ENCODE data around the gene NELFCD. TPM values are rescaled to one million over a fixed set of nuclear protein-coding genes. Genes with fewer than 3 reads are reported as not detected.

NELFCD gene
- total RNA-seq, 3 donors from 2014 or later, result 47.9 to 51.7 (median 50.0) TPM

- peaks cover 10% of the 10 kb centered on the region for H3K36me3 ChIP-seq (ENCODE audit: low read depth)
- no peak for TF ChIP-seq CTCF (IDR thresholded peaks at IDR 0.05)
- H3K9me3 ChIP-seq, result no peaks in the 10 kb centered on the region
- peaks cover 6% of the 10 kb centered on the region for H3K4me1 ChIP-seq (ENCODE audit: low read depth)
- DNase-seq (no peak), ATAC-seq (no peak)
- no peak overlapping the region for H3K4me3 ChIP-seq
- intact Hi-C loops (cut with DNase I, micrococcal nuclease), result no loop called here
Measured at GRCh38 chr20:58998656-58999055, 17.6 kb downstream of the NELFCD start.

DNA sequence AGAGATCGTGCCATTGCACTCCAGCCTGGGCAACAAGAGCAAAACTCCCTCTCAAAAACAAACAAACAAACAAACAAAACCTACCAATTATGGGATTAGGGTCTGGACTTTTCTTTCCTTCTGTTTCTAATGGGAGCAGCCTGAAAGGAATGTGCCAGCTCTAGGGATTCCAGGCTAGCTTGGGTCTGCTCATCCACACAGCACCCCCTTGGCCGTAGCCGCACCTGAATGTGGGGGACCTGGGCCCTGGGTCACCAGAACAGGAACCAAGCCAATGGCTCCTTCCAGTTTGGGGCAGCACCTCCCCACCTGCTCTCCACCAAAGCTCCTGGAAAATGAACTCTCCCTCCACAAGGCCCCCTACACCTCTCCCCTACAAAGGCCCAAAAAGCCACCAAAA is 19.3 kb downstream of the NELFCD start:
- intact Hi-C loops (cut with DNase I, micrococcal nuclease), result no loop called here
- Histone ChIP-seq H3K9me3 (no peaks in the 10 kb centered on the region), H3K4me1 (ENCODE audit: low read depth) (peaks cover 22% of the 10 kb centered on the region), H3K36me3 (ENCODE audit: low read depth) (peaks cover 10% of the 10 kb centered on the region), H3K4me3 (no peak overlapping the region)
- ATAC-seq (no peak), DNase-seq (no peak)
- no peak for TF ChIP-seq CTCF (IDR thresholded peaks at IDR 0.05)

DNA sequence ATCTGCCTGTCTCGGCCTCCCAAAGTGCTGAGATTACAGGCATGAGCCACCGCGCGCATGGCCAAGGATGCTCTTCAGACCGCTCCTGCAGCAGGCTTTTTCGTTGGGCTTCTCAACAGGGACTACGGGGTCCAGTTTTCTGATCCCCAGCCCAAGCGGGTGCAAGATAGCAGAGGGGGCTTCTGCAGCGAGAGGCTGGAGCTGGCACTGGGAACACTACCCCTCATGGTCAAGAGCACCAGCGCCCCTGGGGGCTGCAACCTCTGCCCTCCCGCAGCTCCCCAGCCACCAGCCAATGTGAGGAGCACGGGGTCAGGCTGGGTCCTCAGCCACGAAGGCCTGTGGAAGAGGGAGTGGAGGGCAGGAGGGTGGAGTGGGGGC is 20.0 kb downstream of the NELFCD start:
- no peak for TF ChIP-seq CTCF (IDR thresholded peaks at IDR 0.05)
- DNase-seq, result no peak
- H3K9me3 ChIP-seq, result no peaks in the 10 kb centered on the region
- H3K36me3 ChIP-seq (ENCODE audit: low read depth), result peaks cover 10% of the 10 kb centered on the region
- ATAC-seq, result no peak
- intact Hi-C loops (cut with DNase I, micrococcal nuclease), result no loop called here
- no peak overlapping the region for H3K4me3 ChIP-seq
- H3K4me1 ChIP-seq (ENCODE audit: low read depth), result peaks cover 30% of the 10 kb centered on the region

- no peaks in the 10 kb centered on the region for H3K9me3 ChIP-seq
- no peak for TF ChIP-seq CTCF (IDR thresholded peaks at IDR 0.05)
- H3K36me3 ChIP-seq (ENCODE audit: low read depth), result peaks cover 7% of the 10 kb centered on the region
- H3K4me1 ChIP-seq (ENCODE audit: low read depth), result peaks cover 32% of the 10 kb centered on the region
- no peak overlapping the region for H3K4me3 ChIP-seq
- DNase-seq (no peak), ATAC-seq (no peak)
- intact Hi-C loops (cut with DNase I, micrococcal nuclease), result no loop called here
Measured at GRCh38 chr20:59001449-59002171, 20.6 kb downstream of the NELFCD start.

DNA sequence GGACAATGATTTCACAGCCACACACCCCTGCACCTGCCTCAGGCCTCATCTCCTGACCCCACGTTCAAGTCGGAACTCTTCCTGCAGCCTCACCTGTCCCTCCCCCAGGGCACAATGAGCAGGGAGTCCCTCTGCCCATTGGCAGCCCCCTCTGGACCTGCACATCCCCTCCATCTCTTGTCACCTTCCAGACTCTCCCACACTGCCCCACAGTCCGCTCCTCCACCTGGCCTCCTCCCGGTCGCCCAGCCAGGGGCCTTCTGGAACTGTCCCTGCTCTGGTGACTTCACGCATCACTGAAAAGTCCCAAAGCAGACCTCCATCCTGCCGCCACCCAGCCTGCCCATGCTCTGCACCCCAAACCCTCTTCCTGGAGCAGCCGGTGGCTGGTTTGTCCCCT is 21.3 kb downstream of the NELFCD start:
- no peak for TF ChIP-seq CTCF (IDR thresholded peaks at IDR 0.05)
- no peak for DNase-seq
- no peak for ATAC-seq
- H3K4me1 ChIP-seq (ENCODE audit: low read depth), result peaks cover 32% of the 10 kb centered on the region
- no peak overlapping the region for H3K4me3 ChIP-seq
- H3K9me3 ChIP-seq, result no peaks in the 10 kb centered on the region
- intact Hi-C loops (cut with DNase I, micrococcal nuclease), result no loop called here
- H3K36me3 ChIP-seq (ENCODE audit: low read depth), result peaks cover 4% of the 10 kb centered on the region
